Activated naive CD8-positive, alpha-beta T cell treated with anti-CD3 and anti-CD28 coated beads, Interleukin-2, amount 50 U/mL, for 16 hours (primary cell): ENCODE measurements around the gene DSG2.
"Not testable (repeated sequence)": the region's sequence is repeated elsewhere in the genome, so short reads cannot be mapped to it uniquely, and the experiment has no call there.

ENCODE experiments used
- DNase-seq: peaks from one replicate; pipeline ENCODE4 v3.0.0-alpha.2; 2020; ENCODE audit warnings: low read depth, low spot score

The DSG2 gene

GRCh38 chr18:31500051-31500688 is 2.2 kb downstream of the DSG2 start:
- no peak for DNase-seq

DNA sequence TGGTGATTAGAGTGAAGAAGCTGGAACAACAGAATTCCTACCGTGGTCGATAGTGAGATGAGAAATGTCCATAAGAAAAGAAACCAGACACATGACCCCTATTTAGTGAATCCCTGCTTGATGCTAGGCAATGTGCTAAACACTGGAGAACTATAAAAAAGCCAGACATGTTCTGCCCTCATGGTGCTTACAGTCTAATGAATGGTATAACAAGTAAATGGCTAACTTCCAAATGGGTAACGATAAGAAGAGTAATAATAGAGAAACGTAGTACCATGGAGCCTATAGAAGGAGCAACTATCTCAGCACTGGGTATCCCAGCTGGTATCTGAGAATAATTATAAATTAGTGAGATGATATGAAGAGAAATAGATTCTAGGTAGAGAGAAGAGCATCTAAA is 5.0 kb downstream of the DSG2 start:
- DNase-seq: no peak

DNA sequence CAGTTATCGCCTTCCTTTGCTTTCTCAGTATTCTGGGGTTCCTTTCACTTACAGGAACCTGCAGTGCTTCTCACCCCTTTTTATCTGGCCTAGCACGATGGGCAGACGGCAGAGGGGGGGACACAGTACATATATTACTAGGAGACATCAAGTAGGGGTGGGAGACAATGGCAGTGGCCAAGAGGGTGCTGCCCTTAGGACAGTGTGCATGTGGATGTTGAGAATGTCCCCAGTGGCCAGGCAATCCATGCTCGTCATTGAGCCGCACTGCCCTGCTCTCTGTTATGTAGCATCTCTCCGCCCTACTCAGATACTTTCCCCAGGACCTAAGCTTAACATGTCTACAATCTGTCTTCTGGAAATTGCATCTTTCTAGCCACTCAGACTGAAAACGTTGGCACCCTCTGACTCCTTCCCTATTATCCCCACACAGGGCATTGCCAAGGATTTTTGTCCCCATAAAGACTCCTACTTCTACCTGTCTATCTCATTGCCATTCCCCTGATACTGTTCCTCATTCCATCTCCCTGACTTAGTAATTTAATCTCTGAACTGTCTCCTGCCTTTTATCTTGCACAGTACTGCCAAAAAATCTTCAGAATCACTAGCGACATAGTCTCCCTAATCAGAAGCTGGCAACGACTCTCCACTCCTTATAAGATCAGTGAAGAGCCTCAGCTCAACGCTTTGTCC is 6.6 kb downstream of the DSG2 start:
- DNase-seq: no peak

DNA sequence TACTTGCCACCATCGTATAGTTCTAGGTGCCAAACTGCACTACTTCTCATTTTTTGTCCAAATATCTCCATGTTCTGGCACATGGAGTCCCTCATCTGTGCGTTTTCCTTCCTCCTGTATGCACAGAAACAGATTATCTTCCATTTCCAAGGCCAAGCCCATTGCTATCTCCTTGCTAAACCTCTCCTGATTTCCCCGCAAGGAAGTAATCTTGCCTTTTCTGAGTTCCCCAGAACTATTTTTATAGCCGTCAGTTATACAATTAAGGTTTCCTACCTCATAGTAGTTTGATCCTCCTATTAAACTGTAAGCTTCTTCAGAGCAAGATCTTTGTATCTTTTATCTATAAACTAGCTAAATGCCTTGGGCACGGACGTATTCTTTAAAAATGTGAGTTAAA is 7.2 kb downstream of the DSG2 start:
- no peak for DNase-seq

DNA sequence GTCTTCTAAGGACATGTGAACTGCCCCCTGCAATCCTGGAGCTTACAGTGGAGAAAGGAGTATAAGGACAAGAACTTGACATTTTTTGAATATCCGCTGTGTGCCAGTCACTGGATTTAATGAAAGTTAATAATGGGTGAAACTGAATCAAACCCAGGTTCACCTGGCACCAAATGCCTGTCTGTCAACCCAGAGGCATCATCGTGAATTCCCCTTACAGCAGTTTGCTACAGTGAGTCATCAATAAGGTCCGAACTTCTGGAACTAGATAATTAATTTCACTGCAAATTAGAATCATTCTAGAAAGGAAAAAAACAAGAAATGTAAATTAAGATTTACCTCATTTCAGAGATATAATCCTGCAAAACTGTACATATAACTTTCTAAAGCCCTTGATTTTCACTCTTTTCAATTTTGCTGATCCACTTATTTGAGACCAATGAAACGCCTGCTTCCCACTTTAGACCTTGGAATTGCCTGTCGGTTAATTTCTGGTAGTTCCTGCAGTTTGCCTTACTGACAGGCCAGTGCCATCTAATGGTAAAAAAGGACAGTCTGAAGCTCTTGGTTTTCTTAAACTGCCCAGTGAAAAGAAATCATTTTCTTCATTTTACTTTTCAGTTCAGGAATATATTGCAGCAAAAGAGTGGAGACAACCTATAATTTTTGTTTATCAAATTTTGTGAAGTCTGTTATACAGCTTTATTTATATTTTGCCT is 8.2 kb downstream of the DSG2 start:
- no peak for DNase-seq

- not testable (repeated sequence) for DNase-seq
Measured at GRCh38 chr18:31507124-31507523, 9.1 kb downstream of the DSG2 start.

- no peak for DNase-seq
Measured at GRCh38 chr18:31508781-31509180, 10.8 kb downstream of the DSG2 start.

DNA sequence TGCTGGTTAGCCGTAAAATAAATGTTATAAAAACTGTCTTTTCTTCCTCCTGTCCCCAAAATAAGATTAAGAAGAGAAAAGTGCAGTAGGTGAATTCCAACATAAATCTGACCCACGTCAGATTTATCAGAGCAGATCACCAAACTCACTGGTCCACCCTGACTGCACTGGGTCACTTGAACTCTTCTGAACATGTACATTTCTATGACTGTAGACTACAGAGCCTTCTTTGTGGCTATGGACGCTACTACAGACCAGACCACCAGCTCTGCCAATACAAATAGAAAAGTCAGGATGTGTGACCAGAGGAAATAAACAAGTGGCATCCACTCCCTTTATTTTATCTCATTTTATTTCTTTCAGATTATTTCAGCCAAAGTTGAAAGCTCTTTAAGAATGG is 11.6 kb downstream of the DSG2 start:
- no peak for DNase-seq

GRCh38 chr18:31510319-31510718 is 12.3 kb downstream of the DSG2 start:
- no peak for DNase-seq

- DNase-seq: no peak
Measured at GRCh38 chr18:31511098-31511497, 13.1 kb downstream of the DSG2 start.

- no peak for DNase-seq
Measured at GRCh38 chr18:31512203-31512764, 14.3 kb downstream of the DSG2 start.

GRCh38 chr18:31513189-31513935 is 15.4 kb downstream of the DSG2 start:
- DNase-seq: no peak

DNA sequence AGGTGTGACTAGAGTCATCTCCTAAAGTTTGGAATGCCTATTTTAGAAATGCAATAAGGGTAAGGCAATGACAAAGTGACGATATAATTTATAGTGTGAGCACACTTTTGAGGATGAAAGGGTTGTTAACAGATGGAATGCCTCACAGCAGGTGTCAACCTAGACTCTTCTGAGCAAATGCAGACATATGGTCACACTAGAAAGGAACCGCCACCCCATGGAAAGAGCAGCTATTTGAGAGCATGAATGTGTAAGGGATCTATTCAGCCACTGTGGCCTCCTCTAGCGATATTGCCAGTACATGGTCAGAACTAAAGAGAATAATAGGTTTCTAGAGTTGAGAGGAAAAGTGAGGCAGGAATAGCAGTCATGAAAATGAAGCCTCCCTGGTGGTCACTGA is 18.5 kb downstream of the DSG2 start:
- DNase-seq: no peak

DNA sequence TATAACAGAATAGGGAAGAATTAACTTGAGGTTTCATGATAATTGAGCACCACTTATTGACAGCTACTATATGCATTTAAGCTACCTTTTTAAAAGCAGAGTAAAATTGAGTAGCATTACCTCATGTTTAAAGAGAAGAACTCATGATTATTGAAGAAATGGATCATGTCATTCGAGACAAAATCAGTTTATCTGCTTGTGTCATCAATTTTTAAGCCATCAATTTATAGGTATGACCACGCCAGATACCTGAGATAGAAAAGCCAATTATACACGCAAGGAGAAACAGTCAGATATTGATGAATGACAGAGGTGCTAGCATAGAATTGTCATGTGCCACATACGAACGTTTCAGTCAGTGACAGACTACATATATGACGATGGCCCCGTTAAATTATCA is 28.4 kb downstream of the DSG2 start:
- no peak for DNase-seq

DNA sequence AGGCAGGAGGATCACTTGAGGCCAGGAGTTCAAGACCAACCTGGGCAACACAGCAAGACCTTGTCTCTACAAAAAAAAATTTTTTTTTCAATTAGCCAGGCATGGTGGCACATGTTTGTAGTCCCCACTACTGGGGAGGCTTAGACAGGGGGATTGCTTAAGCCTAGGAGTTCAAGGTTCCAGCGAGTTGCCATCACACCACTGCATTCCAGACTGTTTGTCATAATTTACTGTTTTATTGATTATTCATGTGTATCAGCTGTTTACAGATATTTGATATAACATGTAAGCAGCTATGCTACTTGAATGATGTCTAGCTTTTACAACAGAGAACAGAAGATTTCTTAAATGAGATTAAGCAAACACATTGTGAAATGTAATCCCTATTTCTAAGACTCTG is 35.3 kb downstream of the DSG2 start:
- no peak for DNase-seq

- no peak for DNase-seq
Measured at GRCh38 chr18:31538837-31539236, 40.9 kb downstream of the DSG2 start.

- DNase-seq: no peak
Measured at GRCh38 chr18:31546476-31546875, 48.5 kb downstream of the DSG2 start.

DNA sequence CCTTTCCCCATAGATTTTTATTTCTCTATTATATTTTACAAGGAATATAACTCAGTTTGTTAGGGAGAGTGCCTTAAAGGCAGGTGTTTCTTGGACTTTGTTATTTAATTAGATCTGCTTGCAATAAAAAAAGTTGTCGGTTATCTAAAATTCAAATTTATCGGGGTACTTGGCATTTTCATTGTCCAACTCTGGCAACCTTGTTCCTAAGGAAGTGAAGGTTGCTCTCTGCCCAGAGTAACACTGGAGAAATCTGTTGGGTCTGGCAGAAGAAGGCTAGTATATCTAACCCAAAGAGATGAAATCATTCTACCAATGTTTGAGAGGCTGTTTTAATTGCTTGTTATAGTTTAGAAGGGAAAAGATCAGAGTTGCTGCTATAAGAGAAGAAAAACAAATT is 50.9 kb downstream of the DSG2 start:
- no peak for DNase-seq

DNA sequence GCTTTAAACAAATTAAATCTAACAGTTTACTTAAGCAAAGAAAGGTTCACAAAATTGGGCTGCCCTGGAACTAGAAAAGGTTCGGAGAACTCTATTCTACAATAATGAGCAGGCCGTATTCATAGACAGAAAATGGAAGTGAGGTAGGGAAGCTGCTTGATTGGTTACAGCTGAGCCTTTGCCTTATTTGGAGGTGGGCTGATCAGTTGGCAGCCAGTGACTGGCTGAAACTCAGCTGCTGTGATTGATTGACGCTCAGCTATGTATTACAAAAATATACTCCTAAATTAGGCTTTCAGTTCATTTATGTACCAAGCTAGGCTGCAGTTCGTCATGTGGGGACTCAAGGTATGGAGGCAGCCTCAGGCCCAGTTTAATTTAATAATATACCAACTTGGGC is 51.4 kb downstream of the DSG2 start:
- DNase-seq: no peak

DNA sequence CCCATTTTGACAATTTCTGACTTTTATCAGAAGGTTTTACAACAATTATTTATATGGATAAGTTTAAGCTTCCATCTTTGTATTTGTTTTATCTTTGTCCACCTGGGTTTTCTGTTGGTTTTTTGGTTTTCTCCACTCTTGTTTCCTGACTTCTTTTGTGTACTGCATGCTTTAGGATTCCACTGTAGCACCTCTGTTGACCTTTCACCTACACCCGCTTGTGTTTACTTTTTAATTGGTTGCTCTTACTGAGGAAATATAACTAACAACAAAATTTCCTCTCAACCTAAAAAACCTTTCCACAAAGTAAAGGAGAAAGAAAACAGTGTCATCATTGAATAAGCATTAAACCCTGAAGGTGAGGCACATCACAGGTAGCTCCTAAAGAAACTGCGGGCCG is 53.9 kb downstream of the DSG2 start:
- DNase-seq: no peak

DNA sequence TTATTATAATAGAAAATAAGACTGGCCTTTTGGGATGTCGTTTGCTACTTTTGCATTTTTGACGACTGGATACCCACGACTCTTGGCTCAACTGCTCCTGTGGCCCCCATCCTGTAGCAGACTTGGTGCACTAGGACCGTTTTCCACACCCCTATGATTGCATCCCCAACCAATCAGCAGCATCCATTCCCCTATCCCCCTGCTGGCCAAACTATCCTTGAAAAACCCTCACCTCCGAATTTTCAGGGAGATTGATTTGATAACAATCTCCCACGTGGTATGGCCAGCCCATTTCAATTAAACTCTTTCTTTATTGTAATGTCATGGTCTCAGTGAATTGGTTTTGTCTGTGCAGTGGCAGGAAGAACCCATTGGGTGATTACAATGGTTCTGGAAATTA is 55.8 kb downstream of the DSG2 start:
- no peak for DNase-seq

GRCh38 chr18:31554776-31555175 is 56.8 kb downstream of the DSG2 start:
- no peak for DNase-seq
